IMR-90 (cell line): ENCODE data around the gene GUCY1A2. TPM values are rescaled to one million over a fixed set of nuclear protein-coding genes. Genes with fewer than 3 reads are reported as not detected.

Experiments
- ATAC-seq: fragments of 200-7000 bp; cut with Tn5 transposase; 2 replicates; pipeline ENCODE4 v1.9.1; 2020; ENCODE audit warnings: low read depth, mild to moderate bottlenecking, moderate library complexity
- BruUV-seq: library from RNA; stranded (reverse); fragments of 400-500 nt; replicated peaks from 2 replicates; lab custom pipeline; 2021; lab: Mats Ljungman, UMichigan
- CTCF ChIA-PET: fragments of 300-600 bp; formaldehyde crosslinking; extraction: SDS; loops from one replicate; lab custom pipeline; 2021; ENCODE audit warnings: antibody characterized with exemption; lab: Yijun Ruan, JAX
- POLR2A ChIA-PET: fragments of 300-600 bp; sonication (Branson Sonifier 250); formaldehyde crosslinking; loops from one replicate; lab custom pipeline; 2022; ENCODE audit warnings: antibody characterized with exemption; ENCODE audit not compliant: unreplicated experiment; lab: Charles Lee
- DNase-seq: peaks from one replicate; pipeline ENCODE4 v3.0.0; 2013
- H2AFZ ChIP-seq: replicated peaks from 2 replicates; pipeline ENCODE3; 2013; ENCODE audit warnings: low read length, mild to moderate bottlenecking; ENCODE audit not compliant: poor library complexity
- H2AK5ac ChIP-seq: 2 replicates; pipeline ENCODE4 v1.6.1; 2013; ENCODE audit warnings: low read depth, low read length, inconsistent platforms
- H2AK9ac ChIP-seq: replicated peaks from 2 replicates; pipeline ENCODE3; 2013; ENCODE audit warnings: mild to moderate bottlenecking, low read depth, low read length, moderate library complexity; ENCODE audit not compliant: poor library complexity
- H2BK120ac ChIP-seq: 2 replicates; pipeline ENCODE4 v1.6.1; 2013; ENCODE audit warnings: low read depth, low read length, inconsistent platforms
- H2BK15ac ChIP-seq: 3 replicates; pipeline ENCODE4 v1.6.1; 2013; ENCODE audit warnings: low read depth, low read length, inconsistent platforms
- H2BK20ac ChIP-seq: 2 replicates; pipeline ENCODE4 v1.6.1; 2013; ENCODE audit warnings: low read depth, mild to moderate bottlenecking, inconsistent platforms, low read length, moderate library complexity
- H2BK5ac ChIP-seq: 2 replicates; pipeline ENCODE4 v1.6.1; 2013; ENCODE audit warnings: mild to moderate bottlenecking, low read depth, low read length, inconsistent platforms; ENCODE audit not compliant: poor library complexity, severe bottlenecking
- H3K14ac ChIP-seq: replicated peaks from 2 replicates; pipeline ENCODE4 v1.6.1; 2013; ENCODE audit warnings: low read depth, low read length, inconsistent platforms
- H3K18ac ChIP-seq: 2 replicates; pipeline ENCODE4 v1.6.1; 2013; ENCODE audit warnings: low read depth, low read length, control low read depth
- H3K23ac ChIP-seq: 2 replicates; pipeline ENCODE4 v1.6.1; 2013; ENCODE audit warnings: low read depth, low read length, inconsistent platforms
- H3K27ac ChIP-seq: 2 replicates; pipeline ENCODE4 v1.5.1; 2013; ENCODE audit warnings: mild to moderate bottlenecking, control low read depth, low read length; ENCODE audit not compliant: insufficient read depth
- H3K27me3 ChIP-seq: 2 replicates; pipeline ENCODE4 v1.6.1; 2013; ENCODE audit warnings: low read length; ENCODE audit not compliant: control insufficient read depth, insufficient read depth
- H3K36me3 ChIP-seq: 2 replicates; pipeline ENCODE4 v1.6.1; 2013; ENCODE audit warnings: low read length, mixed read lengths; ENCODE audit not compliant: control insufficient read depth, insufficient read depth
- H3K4ac ChIP-seq: 2 replicates; pipeline ENCODE4 v1.6.1; 2013; ENCODE audit warnings: low read depth, low read length, inconsistent platforms
- H3K4me1 ChIP-seq: 2 replicates; pipeline ENCODE4 v1.6.1; 2013; ENCODE audit warnings: low read length, mixed read lengths; ENCODE audit not compliant: control insufficient read depth, insufficient read depth
- H3K4me2 ChIP-seq: 2 replicates; pipeline ENCODE4 v1.6.1; 2013; ENCODE audit warnings: low read depth, mild to moderate bottlenecking, control low read depth, low read length, moderate library complexity
- H3K4me3 ChIP-seq: 2 replicates; pipeline ENCODE4 v1.5.1; 2013; ENCODE audit warnings: low read depth, mild to moderate bottlenecking, control low read depth, low read length, moderate library complexity; ENCODE audit not compliant: insufficient read depth
- H3K56ac ChIP-seq: 2 replicates; pipeline ENCODE4 v1.6.1; 2013; ENCODE audit warnings: low read length, inconsistent platforms; ENCODE audit not compliant: insufficient read depth; ENCODE audit errors: extremely low read depth
- H3K79me1 ChIP-seq, 2 experiments: 2 replicates each; pipeline ENCODE4 v1.6.1; 2013; ENCODE audit warnings: low read length in 2 of 2, inconsistent platforms in 1 of 2, low read depth in 1 of 2
- H3K9ac ChIP-seq: 2 replicates; pipeline ENCODE4 v1.6.1; 2013; ENCODE audit warnings: low read depth, low read length, control low read depth
- H3K9me1 ChIP-seq: 2 replicates; pipeline ENCODE4 v1.6.1; 2013; ENCODE audit warnings: low read length, inconsistent platforms; ENCODE audit not compliant: insufficient read depth
- H3K9me3 ChIP-seq: 2 replicates; pipeline ENCODE4 v1.6.1; 2013; ENCODE audit warnings: low read length; ENCODE audit not compliant: control insufficient read depth, insufficient read depth
- H4K20me1 ChIP-seq: 2 replicates; pipeline ENCODE4 v1.6.1; 2013; ENCODE audit warnings: low read length, inconsistent platforms; ENCODE audit not compliant: insufficient read depth
- H4K5ac ChIP-seq: 2 replicates; pipeline ENCODE4 v1.6.1; 2013; ENCODE audit warnings: mild to moderate bottlenecking, low read depth, low read length, control low read depth
- H4K8ac ChIP-seq, 2 experiments: 2 replicates each; pipeline ENCODE4 v1.6.1; 2013; ENCODE audit warnings: low read depth in 2 of 2, low read length in 2 of 2, control low read depth in 1 of 2, inconsistent platforms in 1 of 2
- H4K91ac ChIP-seq: 2 replicates; pipeline ENCODE4 v1.6.1; 2013; ENCODE audit warnings: low read depth, low read length, inconsistent platforms; ENCODE audit not compliant: insufficient read depth
- BHLHE40 ChIP-seq: fragments of 150-350 bp; IDR thresholded peaks from 2 replicates; pipeline ENCODE4 v1.6.1; 2016; ENCODE audit warnings: mild to moderate bottlenecking, low read depth, low read length
- CEBPB ChIP-seq: IDR thresholded peaks from 2 replicates; pipeline ENCODE4 v1.6.1; 2012; ENCODE audit warnings: low read depth, low read length, improper control_type of control experiment
- CHD1 ChIP-seq: IDR thresholded peaks from 2 replicates; pipeline ENCODE4 v1.6.1; 2012; ENCODE audit warnings: low read depth, low read length, improper control_type of control experiment
- FOS ChIP-seq: fragments of 150-350 bp; IDR thresholded peaks from 2 replicates; pipeline ENCODE4 v1.6.1; 2016; ENCODE audit warnings: low read depth, low read length
- MAFK ChIP-seq: IDR thresholded peaks from 2 replicates; pipeline ENCODE4 v1.6.1; 2012; ENCODE audit warnings: low read depth, low read length, improper control_type of control experiment
- MAZ ChIP-seq: IDR thresholded peaks from 2 replicates; pipeline ENCODE4 v1.6.1; 2012; ENCODE audit warnings: low read depth, mild to moderate bottlenecking, low read length, improper control_type of control experiment, moderate library complexity, borderline replicate concordance
- MXI1 ChIP-seq: IDR thresholded peaks from 2 replicates; pipeline ENCODE4 v1.6.1; 2012; ENCODE audit warnings: low read depth, mild to moderate bottlenecking, low read length, moderate library complexity, borderline replicate concordance
- NFE2L2 ChIP-seq: fragments of 150-350 bp; IDR thresholded peaks from 2 replicates; pipeline ENCODE4 v1.6.1; 2016; ENCODE audit warnings: low read depth, mild to moderate bottlenecking, low read length
- RAD21 ChIP-seq: IDR thresholded peaks from 2 replicates; pipeline ENCODE4 v1.6.1; 2012; ENCODE audit warnings: low read length, improper control_type of control experiment
- RCOR1 ChIP-seq: IDR thresholded peaks from 2 replicates; pipeline ENCODE4 v1.6.1; 2012; ENCODE audit warnings: mild to moderate bottlenecking, low read length, improper control_type of control experiment; ENCODE audit not compliant: insufficient replicate concordance
- SMC3 ChIP-seq: fragments of 150-350 bp; IDR thresholded peaks from 2 replicates; pipeline ENCODE4 v1.6.1; 2016; ENCODE audit warnings: low read depth, mild to moderate bottlenecking, antibody characterized with exemption, low read length, moderate library complexity
- WGBS, 2 experiments: methylation state at CpG; one replicate each; pipeline versions ENCODE4 v1.1.5 to v1.1.7; 2013; ENCODE audit warnings: missing lambda C conversion rate in 2 of 2; ENCODE audit not compliant: insufficient read length in 1 of 2; ENCODE audit errors: extremely low coverage in 2 of 2; 5-methylcytosine and 5-hydroxymethylcytosine counted together
- dilution Hi-C: fragments of 300-500 bp; cut with HindIII; formaldehyde crosslinking; loops from one replicate; pipeline ENCODE4 v1.14.3; 2018; ENCODE audit warnings: low sequenced_read_pairs; ENCODE audit not compliant: unreplicated experiment
- in situ Hi-C: fragments of 300-500 bp; cut with MboI; formaldehyde crosslinking; loops from 3 replicates; pipeline ENCODE4 v1.14.3; 2019; ENCODE audit warnings: low sequenced_read_pairs, inconsistent platforms, mixed read lengths
- intact Hi-C: fragments of 100-400 bp; cut with micrococcal nuclease; formaldehyde crosslinking; loops from 2 replicates; pipeline ENCODE4 v1.10.0; 2022
- polyA plus RNA-seq, 3 experiments: library from polyadenylated mRNA; depleted of rRNA; stranded (reverse); fragments of >200 nt; gene quantifications; 2 replicates each; pipeline ENCODE4 v1.2.3, GENCODE V29; 2012; ENCODE audit warnings: low replicate concordance in 1 of 3
- total RNA-seq: library from RNA; depleted of rRNA; stranded (reverse); fragments of >200 nt; gene quantifications from 2 replicates; pipeline ENCODE4 v1.2.3, GENCODE V29; 2012
- TF ChIP-seq, protein P1 (sequence below): fragments of 150-350 bp; IDR thresholded peaks from 2 replicates; pipeline ENCODE4 v1.6.1; 2017; ENCODE audit warnings: mild to moderate bottlenecking, antibody characterized with exemption, low read length, low read depth

Gene GUCY1A2
- total and polyA plus RNA-seq, 2 of the 4 experiments (the other 2 are of a cell fraction), result under 0.01 to 0.03 TPM

DNA sequence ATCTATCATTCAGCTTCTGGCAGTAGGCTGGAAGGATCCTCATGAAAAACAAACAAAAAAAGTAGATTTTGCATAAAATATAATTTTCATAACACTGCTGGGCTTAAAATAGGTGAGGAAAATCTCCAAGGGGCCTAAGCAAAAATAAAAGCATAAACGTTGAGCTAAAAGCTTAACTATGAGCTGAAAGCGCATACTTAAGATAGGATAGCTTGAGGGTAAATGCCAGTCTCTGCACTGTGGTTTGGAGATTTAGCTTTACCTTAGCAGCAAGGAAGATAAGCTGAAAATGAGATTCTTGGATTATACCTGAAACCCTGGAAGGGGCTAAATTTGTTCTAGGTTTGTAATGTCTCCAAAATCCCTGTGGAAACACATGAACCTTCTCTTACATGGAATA, 183.7 kb downstream of the GUCY1A2 start:
- no peak overlapping the region for H2BK5ac ChIP-seq
- in situ Hi-C loops, result no loop called here
- no peak overlapping the region for H3K23ac ChIP-seq
- H3K4me2 ChIP-seq, result no peak overlapping the region
- no peak overlapping the region for H3K14ac ChIP-seq
- TF ChIP-seq NFE2L2 (no peak), RAD21 (no peak), BHLHE40 (no peak), FOS (no peak), RCOR1 (no peak), CHD1 (no peak), MXI1 (no peak), MAZ (no peak), MAFK (no peak), SMC3 (no peak), CEBPB (no peak)
- TF ChIP-seq, protein P1, sequence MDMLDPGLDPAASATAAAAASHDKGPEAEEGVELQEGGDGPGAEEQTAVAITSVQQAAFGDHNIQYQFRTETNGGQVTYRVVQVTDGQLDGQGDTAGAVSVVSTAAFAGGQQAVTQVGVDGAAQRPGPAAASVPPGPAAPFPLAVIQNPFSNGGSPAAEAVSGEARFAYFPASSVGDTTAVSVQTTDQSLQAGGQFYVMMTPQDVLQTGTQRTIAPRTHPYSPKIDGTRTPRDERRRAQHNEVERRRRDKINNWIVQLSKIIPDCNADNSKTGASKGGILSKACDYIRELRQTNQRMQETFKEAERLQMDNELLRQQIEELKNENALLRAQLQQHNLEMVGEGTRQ, result no peak
- dilution Hi-C loops, result no loop called here
- H3K9me1 ChIP-seq, result no peaks in the 10 kb centered on the region
- no peaks in the 10 kb centered on the region for H3K79me1 ChIP-seq
- H3K27ac ChIP-seq, result no peak overlapping the region
- no peaks in the 10 kb centered on the region for H3K9me3 ChIP-seq
- no TSS peak for BruUV-seq
- no peaks in the 10 kb centered on the region for H3K4me1 ChIP-seq
- intact Hi-C loops, result no loop called here
- DNase-seq (no peak), ATAC-seq (no peak)
- no peak overlapping the region for H3K4me3 ChIP-seq
- no peak overlapping the region for H2AFZ ChIP-seq
- CTCF ChIA-PET, result no interaction called here
- no peaks in the 10 kb centered on the region for H3K27me3 ChIP-seq
- no peak overlapping the region for H3K18ac ChIP-seq
- WGBS, 2 experiments, result 100% methylated on average over 1 of the region's 2 CpGs; no CpG with 5 or more reads in 1 of the 2 experiments
- H4K5ac ChIP-seq, result no peak overlapping the region
- no peak overlapping the region for H2BK15ac ChIP-seq
- no peak overlapping the region for H2BK120ac ChIP-seq
- no peaks in the 10 kb centered on the region for H3K36me3 ChIP-seq
- no peak overlapping the region for H3K9ac ChIP-seq
- no peak overlapping the region for H2AK5ac ChIP-seq
- no peak overlapping the region for H3K56ac ChIP-seq
- no peak overlapping the region for H4K91ac ChIP-seq
- POLR2A ChIA-PET, result no interaction called here
- no peak overlapping the region for H4K8ac ChIP-seq
- no peak overlapping the region for H3K4ac ChIP-seq
- H4K20me1 ChIP-seq, result no peaks in the 10 kb centered on the region
- H2BK20ac ChIP-seq, result no peak overlapping the region
- H2AK9ac ChIP-seq, result no peak overlapping the region
